Loucy (cell line): ENCODE results near the gene TMEM235.

Source experiments
- EZH2phosphoT487 ChIP-seq: fragments of 200-600 bp; IDR thresholded peaks from 2 replicates; pipeline ENCODE4 v1.6.1; 2018; ENCODE audit warnings: antibody characterized with exemption, mild to moderate bottlenecking, moderate library complexity, borderline replicate concordance
- TF ChIP-seq, protein P1 (sequence below): fragments of 200-600 bp; sonication (generic); conservative IDR thresholded peaks from 2 replicates; pipeline ENCODE4 v1.5.1; 2014; ENCODE audit warnings: mild to moderate bottlenecking, antibody characterized with exemption, low read length

DNA sequence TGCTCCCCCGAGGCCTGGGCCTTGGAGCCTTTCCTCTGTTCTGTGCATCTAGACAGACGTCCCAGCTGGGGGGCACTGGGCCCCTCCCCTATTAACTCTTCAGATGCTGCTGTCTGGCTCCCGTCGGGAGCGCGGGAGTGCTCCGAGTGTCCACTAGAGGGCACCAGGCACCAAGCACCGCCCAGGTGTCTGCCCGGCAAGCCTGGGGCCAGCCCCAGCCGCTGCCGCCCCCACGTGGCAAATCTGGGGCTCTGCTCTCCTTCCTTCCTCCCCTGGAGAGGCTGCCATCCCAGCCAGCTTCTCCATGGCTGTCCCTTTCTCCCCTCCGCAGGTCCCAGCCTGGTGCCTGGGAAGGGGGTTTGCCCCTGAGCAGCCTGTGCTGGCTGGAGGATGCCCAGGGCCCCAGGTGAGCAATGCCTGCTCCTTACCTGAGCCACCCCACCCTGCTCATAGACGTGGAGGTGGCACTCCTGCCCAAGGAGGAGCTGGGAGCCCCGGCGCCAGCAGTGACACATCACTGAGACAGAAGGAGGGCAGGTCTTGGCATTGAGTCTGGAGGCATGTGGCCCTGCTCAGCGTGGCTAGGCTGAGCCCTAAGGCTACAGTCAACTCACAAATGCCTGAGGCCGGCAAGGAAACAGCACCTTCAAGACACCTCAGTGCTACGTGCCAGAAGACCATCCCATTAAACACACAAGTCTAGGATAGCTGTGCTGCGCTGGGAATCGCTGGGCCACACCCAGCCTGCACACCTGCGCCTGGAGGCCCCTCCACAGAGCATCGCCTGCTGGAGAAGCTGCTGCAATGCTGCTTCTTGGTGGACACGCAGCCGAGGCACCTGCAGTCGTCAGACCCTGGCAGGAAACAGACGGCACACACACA is 19.7 kb downstream of the TMEM235 start:
- TF ChIP-seq, protein P1, sequence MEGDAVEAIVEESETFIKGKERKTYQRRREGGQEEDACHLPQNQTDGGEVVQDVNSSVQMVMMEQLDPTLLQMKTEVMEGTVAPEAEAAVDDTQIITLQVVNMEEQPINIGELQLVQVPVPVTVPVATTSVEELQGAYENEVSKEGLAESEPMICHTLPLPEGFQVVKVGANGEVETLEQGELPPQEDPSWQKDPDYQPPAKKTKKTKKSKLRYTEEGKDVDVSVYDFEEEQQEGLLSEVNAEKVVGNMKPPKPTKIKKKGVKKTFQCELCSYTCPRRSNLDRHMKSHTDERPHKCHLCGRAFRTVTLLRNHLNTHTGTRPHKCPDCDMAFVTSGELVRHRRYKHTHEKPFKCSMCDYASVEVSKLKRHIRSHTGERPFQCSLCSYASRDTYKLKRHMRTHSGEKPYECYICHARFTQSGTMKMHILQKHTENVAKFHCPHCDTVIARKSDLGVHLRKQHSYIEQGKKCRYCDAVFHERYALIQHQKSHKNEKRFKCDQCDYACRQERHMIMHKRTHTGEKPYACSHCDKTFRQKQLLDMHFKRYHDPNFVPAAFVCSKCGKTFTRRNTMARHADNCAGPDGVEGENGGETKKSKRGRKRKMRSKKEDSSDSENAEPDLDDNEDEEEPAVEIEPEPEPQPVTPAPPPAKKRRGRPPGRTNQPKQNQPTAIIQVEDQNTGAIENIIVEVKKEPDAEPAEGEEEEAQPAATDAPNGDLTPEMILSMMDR, result peak; percentile 99
- no peak for TF ChIP-seq EZH2phosphoT487
